WTC11 (cell line): ENCODE measurements around the gene PUS7. TPM values are rescaled to one million over a fixed set of nuclear protein-coding genes. Genes with fewer than 3 reads are reported as not detected.

Experiments used
- ATAC-seq: fragments of 200-7000 bp; cut with Tn5 transposase; 2 replicates; pipeline ENCODE4 v1.10.0; 2021; ENCODE audit warnings: mild to moderate bottlenecking, moderate library complexity
- CTCF ChIA-PET: fragments of 300-600 bp; sonication (Branson Sonifier 250); formaldehyde crosslinking; loops from one replicate; lab custom pipeline; 2021; ENCODE audit warnings: antibody characterized with exemption; lab: Charles Lee
- POLR2A ChIA-PET: fragments of 350-600 bp; sonication (Branson Sonifier 250); formaldehyde crosslinking; loops from one replicate; lab custom pipeline; 2021; ENCODE audit warnings: antibody characterized with exemption; lab: Charles Lee
- DNase-seq: peaks from one replicate; pipeline ENCODE4 v3.0.0; 2021; ENCODE audit warnings: low spot score
- H3K27ac Mint-ChIP-seq: 2 replicates; pipeline ENCODE4 v1.8.0; 2021; ENCODE audit warnings: mixed read lengths
- H3K27me3 Mint-ChIP-seq: 2 replicates; pipeline ENCODE4 v1.8.0; 2021; ENCODE audit warnings: low read depth, mild to moderate bottlenecking, moderate library complexity, mixed read lengths
- H3K36me3 Mint-ChIP-seq: 2 replicates; pipeline ENCODE4 v1.8.0; 2021; ENCODE audit warnings: mixed read lengths
- H3K4me1 Mint-ChIP-seq: 2 replicates; pipeline ENCODE4 v1.8.0; 2022; ENCODE audit warnings: mixed read lengths
- H3K4me3 Mint-ChIP-seq: 2 replicates; pipeline ENCODE4 v1.8.0; 2021; ENCODE audit warnings: mild to moderate bottlenecking, moderate library complexity, mixed read lengths
- H3K9me3 Mint-ChIP-seq: 2 replicates; pipeline ENCODE4 v1.8.0; 2021; ENCODE audit warnings: mixed read lengths
- CREB1 ChIP-seq: sonication (generic); formaldehyde crosslinking; IDR thresholded peaks from 2 replicates; pipeline ENCODE4 v1.8.0; 2023; ENCODE audit warnings: mild to moderate bottlenecking, missing genetic modification reagents
- IRF2 ChIP-seq: sonication (generic); formaldehyde crosslinking; IDR thresholded peaks from 2 replicates; pipeline ENCODE4 v1.8.0; 2022; ENCODE audit warnings: low read depth, missing genetic modification reagents, borderline replicate concordance
- NFE2L1 ChIP-seq: sonication (generic); formaldehyde crosslinking; IDR thresholded peaks from 2 replicates; pipeline ENCODE4 v1.8.1; 2023; ENCODE audit warnings: missing genetic modification reagents
- NR1H2 ChIP-seq: sonication (generic); formaldehyde crosslinking; IDR thresholded peaks from 2 replicates; pipeline ENCODE4 v1.9.0; 2021; ENCODE audit warnings: mild to moderate bottlenecking, moderate library complexity, missing genetic modification reagents
- ZBTB21 ChIP-seq: sonication (generic); formaldehyde crosslinking; IDR thresholded peaks from 2 replicates; pipeline ENCODE4 v1.8.1; 2023; ENCODE audit warnings: mild to moderate bottlenecking, missing genetic modification reagents, borderline replicate concordance
- ZNF263 ChIP-seq: sonication (generic); formaldehyde crosslinking; IDR thresholded peaks from 2 replicates; pipeline ENCODE4 v1.8.1; 2022; ENCODE audit warnings: low read depth, mild to moderate bottlenecking, moderate library complexity, missing genetic modification reagents
- ZNF423 ChIP-seq: fragments of 250-450 bp; sonication (Bioruptor Pico); IDR thresholded peaks from 2 replicates; pipeline ENCODE4 v2.1.2; 2022; ENCODE audit warnings: mild to moderate bottlenecking, moderate library complexity
- total RNA-seq: library from RNA; stranded (reverse); gene quantifications from 3 replicates; pipeline ENCODE4 v1.2.3, GENCODE V29; 2021
- TF ChIP-seq, protein P1 (sequence below): sonication (generic); formaldehyde crosslinking; IDR thresholded peaks from 2 replicates; pipeline ENCODE4 v1.8.1; 2022; ENCODE audit warnings: missing genetic modification reagents, borderline replicate concordance
- TF ChIP-seq, protein P2 (sequence below): fragments of 200-600 bp; IDR thresholded peaks from 2 replicates; pipeline ENCODE4 v1.8.0; 2022; ENCODE audit warnings: antibody characterized with exemption
- TF ChIP-seq, protein P3 (sequence below): sonication (generic); formaldehyde crosslinking; IDR thresholded peaks from 2 replicates; pipeline ENCODE4 v1.8.1; 2022; ENCODE audit warnings: mild to moderate bottlenecking, missing genetic modification reagents, moderate library complexity, borderline replicate concordance
- TF ChIP-seq, protein P4 (sequence below): sonication (generic); formaldehyde crosslinking; IDR thresholded peaks from 2 replicates; pipeline ENCODE4 v1.8.0; 2023; ENCODE audit warnings: mild to moderate bottlenecking, missing genetic modification reagents
- TF ChIP-seq, protein P5 (sequence below): fragments of 250-450 bp; sonication (Bioruptor Pico); IDR thresholded peaks from 2 replicates; pipeline ENCODE4 v1.9.0; 2021; ENCODE audit warnings: mild to moderate bottlenecking
- TF ChIP-seq, protein P6 (sequence below): sonication (generic); formaldehyde crosslinking; IDR thresholded peaks from 2 replicates; pipeline ENCODE4 v1.8.1; 2023; ENCODE audit warnings: mild to moderate bottlenecking, missing genetic modification reagents, moderate library complexity
- TF ChIP-seq, protein P7 (sequence below): sonication (generic); formaldehyde crosslinking; IDR thresholded peaks from 2 replicates; pipeline ENCODE4 v1.8.1; 2022; ENCODE audit warnings: mild to moderate bottlenecking, moderate library complexity, missing genetic modification reagents
- TF ChIP-seq, protein P8 (sequence below): fragments of 250-450 bp; sonication (Bioruptor Pico); conservative IDR thresholded peaks from 2 replicates; pipeline ENCODE4 v1.9.0; 2021; ENCODE audit warnings: mild to moderate bottlenecking
- TF ChIP-seq, protein P9 (sequence below): sonication (generic); formaldehyde crosslinking; conservative IDR thresholded peaks from 2 replicates; pipeline ENCODE4 v1.8.1; 2023; ENCODE audit warnings: mild to moderate bottlenecking, low read depth, missing genetic modification reagents, moderate library complexity

Gene PUS7
- total RNA-seq, 1 experiment from 2014 or later = 47.2 TPM

DNA sequence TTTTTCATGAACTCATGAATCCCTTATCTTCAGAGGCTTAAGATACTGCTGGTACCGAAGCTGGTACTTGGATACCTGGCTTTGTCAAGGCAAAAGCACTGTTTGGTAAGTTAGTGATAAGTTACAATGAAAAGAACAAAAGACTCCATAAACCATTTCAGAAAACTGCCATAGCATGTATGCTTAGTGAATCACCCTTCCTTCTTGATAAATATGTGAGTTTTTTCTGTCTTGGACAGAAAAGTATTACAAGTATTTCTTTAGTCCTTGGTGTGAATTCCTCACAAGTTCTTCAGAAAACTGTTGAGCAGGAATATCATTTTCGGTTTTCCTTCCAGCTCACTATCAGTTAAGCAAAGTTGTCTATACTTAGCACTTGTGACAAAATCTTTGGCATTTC, 25.6 kb downstream of the PUS7 start (continued):
- TF ChIP-seq, protein P1, sequence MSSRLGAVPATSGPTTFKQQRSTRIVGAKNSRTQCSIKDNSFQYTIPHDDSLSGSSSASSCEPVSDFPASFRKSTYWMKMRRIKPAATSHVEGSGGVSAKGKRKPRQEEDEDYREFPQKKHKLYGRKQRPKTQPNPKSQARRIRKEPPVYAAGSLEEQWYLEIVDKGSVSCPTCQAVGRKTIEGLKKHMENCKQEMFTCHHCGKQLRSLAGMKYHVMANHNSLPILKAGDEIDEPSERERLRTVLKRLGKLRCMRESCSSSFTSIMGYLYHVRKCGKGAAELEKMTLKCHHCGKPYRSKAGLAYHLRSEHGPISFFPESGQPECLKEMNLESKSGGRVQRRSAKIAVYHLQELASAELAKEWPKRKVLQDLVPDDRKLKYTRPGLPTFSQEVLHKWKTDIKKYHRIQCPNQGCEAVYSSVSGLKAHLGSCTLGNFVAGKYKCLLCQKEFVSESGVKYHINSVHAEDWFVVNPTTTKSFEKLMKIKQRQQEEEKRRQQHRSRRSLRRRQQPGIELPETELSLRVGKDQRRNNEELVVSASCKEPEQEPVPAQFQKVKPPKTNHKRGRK (CRISPR knock-in tag) = no peak
- TF ChIP-seq, protein P2, sequence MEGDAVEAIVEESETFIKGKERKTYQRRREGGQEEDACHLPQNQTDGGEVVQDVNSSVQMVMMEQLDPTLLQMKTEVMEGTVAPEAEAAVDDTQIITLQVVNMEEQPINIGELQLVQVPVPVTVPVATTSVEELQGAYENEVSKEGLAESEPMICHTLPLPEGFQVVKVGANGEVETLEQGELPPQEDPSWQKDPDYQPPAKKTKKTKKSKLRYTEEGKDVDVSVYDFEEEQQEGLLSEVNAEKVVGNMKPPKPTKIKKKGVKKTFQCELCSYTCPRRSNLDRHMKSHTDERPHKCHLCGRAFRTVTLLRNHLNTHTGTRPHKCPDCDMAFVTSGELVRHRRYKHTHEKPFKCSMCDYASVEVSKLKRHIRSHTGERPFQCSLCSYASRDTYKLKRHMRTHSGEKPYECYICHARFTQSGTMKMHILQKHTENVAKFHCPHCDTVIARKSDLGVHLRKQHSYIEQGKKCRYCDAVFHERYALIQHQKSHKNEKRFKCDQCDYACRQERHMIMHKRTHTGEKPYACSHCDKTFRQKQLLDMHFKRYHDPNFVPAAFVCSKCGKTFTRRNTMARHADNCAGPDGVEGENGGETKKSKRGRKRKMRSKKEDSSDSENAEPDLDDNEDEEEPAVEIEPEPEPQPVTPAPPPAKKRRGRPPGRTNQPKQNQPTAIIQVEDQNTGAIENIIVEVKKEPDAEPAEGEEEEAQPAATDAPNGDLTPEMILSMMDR = no peak
- TF ChIP-seq, protein P3, sequence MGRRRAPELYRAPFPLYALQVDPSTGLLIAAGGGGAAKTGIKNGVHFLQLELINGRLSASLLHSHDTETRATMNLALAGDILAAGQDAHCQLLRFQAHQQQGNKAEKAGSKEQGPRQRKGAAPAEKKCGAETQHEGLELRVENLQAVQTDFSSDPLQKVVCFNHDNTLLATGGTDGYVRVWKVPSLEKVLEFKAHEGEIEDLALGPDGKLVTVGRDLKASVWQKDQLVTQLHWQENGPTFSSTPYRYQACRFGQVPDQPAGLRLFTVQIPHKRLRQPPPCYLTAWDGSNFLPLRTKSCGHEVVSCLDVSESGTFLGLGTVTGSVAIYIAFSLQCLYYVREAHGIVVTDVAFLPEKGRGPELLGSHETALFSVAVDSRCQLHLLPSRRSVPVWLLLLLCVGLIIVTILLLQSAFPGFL = no peak
- TF ChIP-seq, protein P4, sequence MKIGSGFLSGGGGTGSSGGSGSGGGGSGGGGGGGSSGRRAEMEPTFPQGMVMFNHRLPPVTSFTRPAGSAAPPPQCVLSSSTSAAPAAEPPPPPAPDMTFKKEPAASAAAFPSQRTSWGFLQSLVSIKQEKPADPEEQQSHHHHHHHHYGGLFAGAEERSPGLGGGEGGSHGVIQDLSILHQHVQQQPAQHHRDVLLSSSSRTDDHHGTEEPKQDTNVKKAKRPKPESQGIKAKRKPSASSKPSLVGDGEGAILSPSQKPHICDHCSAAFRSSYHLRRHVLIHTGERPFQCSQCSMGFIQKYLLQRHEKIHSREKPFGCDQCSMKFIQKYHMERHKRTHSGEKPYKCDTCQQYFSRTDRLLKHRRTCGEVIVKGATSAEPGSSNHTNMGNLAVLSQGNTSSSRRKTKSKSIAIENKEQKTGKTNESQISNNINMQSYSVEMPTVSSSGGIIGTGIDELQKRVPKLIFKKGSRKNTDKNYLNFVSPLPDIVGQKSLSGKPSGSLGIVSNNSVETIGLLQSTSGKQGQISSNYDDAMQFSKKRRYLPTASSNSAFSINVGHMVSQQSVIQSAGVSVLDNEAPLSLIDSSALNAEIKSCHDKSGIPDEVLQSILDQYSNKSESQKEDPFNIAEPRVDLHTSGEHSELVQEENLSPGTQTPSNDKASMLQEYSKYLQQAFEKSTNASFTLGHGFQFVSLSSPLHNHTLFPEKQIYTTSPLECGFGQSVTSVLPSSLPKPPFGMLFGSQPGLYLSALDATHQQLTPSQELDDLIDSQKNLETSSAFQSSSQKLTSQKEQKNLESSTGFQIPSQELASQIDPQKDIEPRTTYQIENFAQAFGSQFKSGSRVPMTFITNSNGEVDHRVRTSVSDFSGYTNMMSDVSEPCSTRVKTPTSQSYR = no peak
- TF ChIP-seq CREB1 (CRISPR knock-in tag) = no peak
- TF ChIP-seq ZBTB21 = no peak
- TF ChIP-seq, all 79 proteins: peak for 0

DNA sequence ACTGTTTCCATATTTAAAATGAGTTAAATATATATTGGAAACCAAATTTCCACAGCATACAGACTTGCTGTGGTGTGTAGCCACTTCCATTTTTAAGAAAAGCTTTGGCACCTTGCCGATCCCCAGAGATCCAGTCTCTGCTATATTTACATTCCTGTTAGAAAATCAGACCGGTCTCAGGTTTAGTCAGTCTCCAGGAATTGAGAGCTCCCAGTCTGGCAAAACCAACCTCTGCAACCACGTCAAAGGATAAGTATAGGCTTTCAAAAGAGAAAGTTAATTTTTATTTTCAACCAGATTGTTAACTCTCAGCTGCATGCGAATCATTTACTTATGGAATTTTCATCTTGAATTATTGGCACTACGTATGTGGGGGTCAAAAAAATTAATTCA, 28.2 kb downstream of the PUS7 start:
- CTCF ChIA-PET = no interaction called here
- no peak overlapping the region for H3K27ac Mint-ChIP-seq
- no peaks in the 10 kb centered on the region for H3K9me3 Mint-ChIP-seq
- no peaks in the 10 kb centered on the region for H3K27me3 Mint-ChIP-seq
- no peaks in the 10 kb centered on the region for H3K4me1 Mint-ChIP-seq
- no peak overlapping the region for H3K4me3 Mint-ChIP-seq
- H3K36me3 Mint-ChIP-seq = peaks cover 24% of the 10 kb centered on the region
- ATAC-seq (no peak), DNase-seq (no peak)
- POLR2A ChIA-PET = no interaction called here
- TF ChIP-seq IRF2 (CRISPR knock-in tag) (no peak), NR1H2 (CRISPR knock-in tag) (no peak), ZNF423 (CRISPR knock-in tag) (no peak), NFE2L1 (no peak), ZNF263 (CRISPR knock-in tag) (no peak)
- TF ChIP-seq, protein P5, sequence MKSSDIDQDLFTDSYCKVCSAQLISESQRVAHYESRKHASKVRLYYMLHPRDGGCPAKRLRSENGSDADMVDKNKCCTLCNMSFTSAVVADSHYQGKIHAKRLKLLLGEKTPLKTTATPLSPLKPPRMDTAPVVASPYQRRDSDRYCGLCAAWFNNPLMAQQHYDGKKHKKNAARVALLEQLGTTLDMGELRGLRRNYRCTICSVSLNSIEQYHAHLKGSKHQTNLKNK = no peak
- TF ChIP-seq, protein P1 (CRISPR knock-in tag) = no peak
- TF ChIP-seq, protein P6, sequence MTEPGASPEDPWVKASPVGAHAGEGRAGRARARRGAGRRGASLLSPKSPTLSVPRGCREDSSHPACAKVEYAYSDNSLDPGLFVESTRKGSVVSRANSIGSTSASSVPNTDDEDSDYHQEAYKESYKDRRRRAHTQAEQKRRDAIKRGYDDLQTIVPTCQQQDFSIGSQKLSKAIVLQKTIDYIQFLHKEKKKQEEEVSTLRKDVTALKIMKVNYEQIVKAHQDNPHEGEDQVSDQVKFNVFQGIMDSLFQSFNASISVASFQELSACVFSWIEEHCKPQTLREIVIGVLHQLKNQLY (CRISPR knock-in tag) = no peak
- TF ChIP-seq, protein P2 = no peak
- TF ChIP-seq, protein P7, sequence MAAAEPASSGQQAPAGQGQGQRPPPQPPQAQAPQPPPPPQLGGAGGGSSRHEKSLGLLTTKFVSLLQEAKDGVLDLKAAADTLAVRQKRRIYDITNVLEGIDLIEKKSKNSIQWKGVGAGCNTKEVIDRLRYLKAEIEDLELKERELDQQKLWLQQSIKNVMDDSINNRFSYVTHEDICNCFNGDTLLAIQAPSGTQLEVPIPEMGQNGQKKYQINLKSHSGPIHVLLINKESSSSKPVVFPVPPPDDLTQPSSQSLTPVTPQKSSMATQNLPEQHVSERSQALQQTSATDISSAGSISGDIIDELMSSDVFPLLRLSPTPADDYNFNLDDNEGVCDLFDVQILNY (CRISPR knock-in tag) = no peak
- TF ChIP-seq, protein P8, sequence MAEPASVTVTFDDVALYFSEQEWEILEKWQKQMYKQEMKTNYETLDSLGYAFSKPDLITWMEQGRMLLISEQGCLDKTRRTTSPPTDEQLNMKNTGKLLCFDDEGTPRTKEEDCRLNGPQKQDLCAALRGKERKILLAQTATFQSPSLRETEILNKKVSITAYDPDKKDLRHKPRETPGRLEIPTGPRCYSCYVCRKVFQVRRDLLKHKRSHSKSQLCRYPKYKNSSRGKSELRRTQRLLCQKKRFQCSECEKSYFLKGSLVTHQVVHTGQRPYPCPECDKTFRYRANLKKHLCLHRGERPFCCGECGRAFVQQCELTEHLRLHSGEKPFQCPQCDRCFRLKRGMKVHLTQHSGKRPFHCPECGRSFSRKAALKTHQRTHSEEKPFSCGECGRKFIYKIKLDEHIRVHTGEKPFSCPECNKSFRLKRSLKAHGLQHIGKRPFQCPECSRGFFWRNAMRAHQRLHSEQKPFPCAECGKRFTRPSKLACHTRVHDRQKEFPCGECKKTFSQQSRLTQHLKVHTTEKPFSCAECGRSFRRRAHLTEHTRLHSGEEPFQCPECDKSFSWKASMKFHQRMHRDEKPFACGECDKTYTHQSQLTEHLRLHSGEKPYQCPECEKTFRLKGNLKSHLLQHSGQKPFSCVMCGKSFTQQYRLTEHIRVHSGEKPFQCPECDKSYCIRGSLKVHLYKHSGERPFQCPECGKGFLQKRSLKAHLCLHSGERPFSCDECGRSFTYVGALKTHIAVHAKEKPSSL (CRISPR knock-in tag) = no peak
- TF ChIP-seq, protein P9, sequence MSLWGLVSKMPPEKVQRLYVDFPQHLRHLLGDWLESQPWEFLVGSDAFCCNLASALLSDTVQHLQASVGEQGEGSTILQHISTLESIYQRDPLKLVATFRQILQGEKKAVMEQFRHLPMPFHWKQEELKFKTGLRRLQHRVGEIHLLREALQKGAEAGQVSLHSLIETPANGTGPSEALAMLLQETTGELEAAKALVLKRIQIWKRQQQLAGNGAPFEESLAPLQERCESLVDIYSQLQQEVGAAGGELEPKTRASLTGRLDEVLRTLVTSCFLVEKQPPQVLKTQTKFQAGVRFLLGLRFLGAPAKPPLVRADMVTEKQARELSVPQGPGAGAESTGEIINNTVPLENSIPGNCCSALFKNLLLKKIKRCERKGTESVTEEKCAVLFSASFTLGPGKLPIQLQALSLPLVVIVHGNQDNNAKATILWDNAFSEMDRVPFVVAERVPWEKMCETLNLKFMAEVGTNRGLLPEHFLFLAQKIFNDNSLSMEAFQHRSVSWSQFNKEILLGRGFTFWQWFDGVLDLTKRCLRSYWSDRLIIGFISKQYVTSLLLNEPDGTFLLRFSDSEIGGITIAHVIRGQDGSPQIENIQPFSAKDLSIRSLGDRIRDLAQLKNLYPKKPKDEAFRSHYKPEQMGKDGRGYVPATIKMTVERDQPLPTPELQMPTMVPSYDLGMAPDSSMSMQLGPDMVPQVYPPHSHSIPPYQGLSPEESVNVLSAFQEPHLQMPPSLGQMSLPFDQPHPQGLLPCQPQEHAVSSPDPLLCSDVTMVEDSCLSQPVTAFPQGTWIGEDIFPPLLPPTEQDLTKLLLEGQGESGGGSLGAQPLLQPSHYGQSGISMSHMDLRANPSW (CRISPR knock-in tag) = no peak
